ENCODE data around the gene MAPRE2. TPM values are rescaled to one million over a fixed set of nuclear protein-coding genes. Genes with fewer than 3 reads are reported as not detected.

Gene MAPRE2
- polyA plus RNA-seq, 4 donors = 21.7 to 37.9 (median 32.2) TPM

GRCh38 chr18:35112696-35113095, 71.5 kb downstream of the MAPRE2 start:
- no peak for DNase-seq (ENCODE audit: low read depth in 4 of 4, low spot score in 3 of 4)

GRCh38 chr18:35114305-35114704, 73.1 kb downstream of the MAPRE2 start:
- DNase-seq (ENCODE audit: low read depth in 4 of 4, low spot score in 3 of 4) = no peak

- DNase-seq (ENCODE audit: low read depth in 4 of 4, low spot score in 3 of 4) = no peak
These were observed 75.6 kb downstream of the MAPRE2 start for GRCh38 chr18:35116784-35117318.

DNA sequence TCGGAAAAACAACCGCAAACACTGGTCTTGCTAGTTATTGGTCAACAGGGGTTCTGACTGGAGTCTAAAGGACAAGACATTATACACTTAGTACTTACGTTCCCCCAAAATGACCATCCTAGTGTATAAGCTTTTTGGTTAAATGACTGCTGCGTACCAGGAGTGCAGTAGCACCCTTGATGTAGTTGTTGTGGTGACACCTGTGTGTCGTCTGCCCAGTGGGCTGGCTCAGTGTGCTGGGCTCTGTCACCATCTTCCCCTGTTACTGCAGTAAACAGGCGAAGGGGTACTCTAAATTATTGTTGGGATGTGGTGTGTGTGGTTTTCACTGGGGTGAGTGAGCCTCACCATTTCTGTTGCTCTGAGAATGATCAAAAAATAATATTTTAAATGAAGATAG, 76.2 kb downstream of the MAPRE2 start:
- no peak for DNase-seq (ENCODE audit: low read depth in 4 of 4, low spot score in 3 of 4)

GRCh38 chr18:35117951-35118411, 76.8 kb downstream of the MAPRE2 start:
- no peak for DNase-seq (ENCODE audit: low read depth in 4 of 4, low spot score in 3 of 4)

GRCh38 chr18:35118641-35119040, 77.4 kb downstream of the MAPRE2 start:
- DNase-seq (ENCODE audit: low read depth in 4 of 4, low spot score in 3 of 4) = no peak

DNA sequence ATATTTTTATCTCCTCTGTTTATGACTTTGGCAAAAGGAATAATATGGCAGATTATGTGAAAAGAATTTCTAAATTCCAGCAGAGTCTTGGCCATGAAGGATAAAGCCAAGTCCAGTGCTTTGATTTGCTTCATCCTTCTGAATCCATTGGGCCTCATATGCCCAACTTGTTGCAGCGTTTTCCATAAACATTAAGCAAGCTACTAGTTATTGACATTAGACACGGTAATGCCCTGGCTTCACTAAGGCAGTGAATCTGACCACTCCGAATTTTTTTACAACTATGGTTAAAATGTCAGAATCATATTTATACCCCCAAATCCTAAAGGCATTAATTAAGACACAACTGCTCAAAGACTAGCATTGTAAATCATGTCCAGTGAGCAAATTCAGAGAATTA, 79.8 kb downstream of the MAPRE2 start:
- DNase-seq (ENCODE audit: low read depth in 4 of 4, low spot score in 3 of 4) = no peak

- DNase-seq (ENCODE audit: low read depth in 4 of 4, low spot score in 3 of 4) = no peak
These were observed 80.3 kb downstream of the MAPRE2 start for GRCh38 chr18:35121531-35121930.

GRCh38 chr18:35122586-35123224, 81.5 kb downstream of the MAPRE2 start:
- no peak for DNase-seq (ENCODE audit: low read depth in 4 of 4, low spot score in 3 of 4)

GRCh38 chr18:35123811-35124210, 82.6 kb downstream of the MAPRE2 start:
- no peak for DNase-seq (ENCODE audit: low read depth in 4 of 4, low spot score in 3 of 4)

- DNase-seq (ENCODE audit: low read depth in 4 of 4, low spot score in 3 of 4) = no peak
These were observed 86.0 kb downstream of the MAPRE2 start for GRCh38 chr18:35127201-35127600.

- DNase-seq (ENCODE audit: low read depth in 4 of 4, low spot score in 3 of 4) = no peak
These were observed 87.5 kb downstream of the MAPRE2 start for GRCh38 chr18:35128675-35129074.

DNA sequence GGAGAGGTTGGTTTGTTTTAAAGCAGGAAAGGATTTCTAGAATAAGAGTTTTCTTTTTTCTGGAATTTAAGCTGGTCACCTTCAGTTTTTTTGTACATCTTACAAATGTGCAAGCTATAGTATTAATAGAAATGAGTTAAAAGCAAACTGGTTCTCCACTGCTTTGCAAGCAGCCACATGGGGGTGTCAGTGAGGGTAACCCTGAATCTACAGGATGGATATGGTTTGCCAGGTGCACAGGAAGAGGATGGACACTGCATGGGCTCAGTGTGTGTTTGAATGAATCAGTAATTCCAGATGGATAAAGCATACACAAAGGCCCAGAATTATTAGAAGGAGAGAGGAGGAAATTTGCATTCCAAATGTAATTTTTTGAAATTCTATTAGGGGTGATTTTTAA, 89.0 kb downstream of the MAPRE2 start:
- DNase-seq (ENCODE audit: low read depth in 4 of 4, low spot score in 3 of 4) = no peak

- DNase-seq (ENCODE audit: low read depth in 4 of 4, low spot score in 3 of 4) = no peak
These were observed 90.3 kb downstream of the MAPRE2 start for GRCh38 chr18:35131387-35132020.

DNA sequence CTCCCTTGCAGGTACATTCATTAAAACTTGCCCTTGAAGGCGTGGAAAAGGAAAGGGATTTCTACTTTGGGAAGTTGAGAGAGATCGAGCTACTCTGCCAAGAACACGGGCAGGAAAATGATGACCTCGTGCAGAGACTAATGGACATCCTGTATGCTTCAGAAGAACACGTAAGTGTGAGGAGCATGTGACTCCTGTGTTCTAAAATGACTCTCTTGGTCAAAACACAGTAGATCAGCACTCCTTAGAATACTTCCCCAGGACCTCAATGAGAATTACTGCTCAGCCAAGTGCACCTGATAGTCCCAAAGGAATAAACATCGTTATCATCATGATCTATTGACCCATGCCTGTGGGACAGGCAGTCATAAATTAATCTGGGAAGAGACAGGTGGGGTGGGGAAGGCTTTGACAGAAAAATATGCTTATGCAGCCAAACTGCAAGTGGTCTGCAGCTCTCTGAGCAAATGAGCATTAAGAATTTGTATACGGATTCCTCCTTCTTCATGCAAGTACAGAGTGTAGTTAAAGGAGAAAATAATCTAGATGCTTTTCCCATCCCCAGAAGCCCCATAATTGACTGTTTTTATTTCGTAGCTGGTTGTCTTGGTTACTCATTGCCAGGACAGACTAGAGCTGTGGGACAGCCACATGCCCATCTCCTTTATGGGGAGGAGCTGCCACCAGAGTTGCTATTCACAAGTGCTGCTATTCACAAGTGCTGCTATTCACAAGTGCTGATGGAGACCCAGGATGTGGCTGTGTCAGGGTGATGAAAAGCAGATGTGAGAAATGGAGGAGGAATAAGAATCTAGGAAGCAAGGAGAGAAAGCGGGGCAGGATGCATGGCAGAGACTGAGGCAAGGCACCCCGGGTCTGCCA, 91.0 kb downstream of the MAPRE2 start:
- DNase-seq (ENCODE audit: low read depth in 4 of 4, low spot score in 3 of 4) = no peak

DNA sequence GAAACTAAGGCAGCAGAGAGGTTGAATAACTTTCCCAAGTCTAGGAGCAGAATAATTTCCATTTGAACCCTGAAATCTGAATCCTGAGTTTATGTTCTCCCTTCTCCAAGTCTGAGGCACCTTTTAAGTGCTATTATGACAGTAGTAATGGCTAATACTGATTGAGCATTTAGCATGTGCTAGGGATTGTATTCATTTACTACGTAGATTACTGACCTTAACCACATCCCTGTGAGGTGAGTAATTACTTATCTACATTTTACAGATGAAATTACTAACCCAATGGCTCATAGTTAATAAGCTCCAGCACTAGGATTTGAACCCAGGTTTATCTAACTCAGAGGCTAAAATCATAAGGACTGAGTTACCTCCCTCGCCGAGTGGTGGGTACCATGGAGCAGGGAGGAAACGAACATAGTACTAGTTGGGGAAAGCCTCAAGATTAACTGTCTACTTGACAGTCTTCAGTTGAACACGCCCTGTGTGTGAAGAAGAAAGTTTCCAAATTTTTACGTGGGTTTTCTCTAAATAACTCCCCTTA, 93.0 kb downstream of the MAPRE2 start:
- no peak for DNase-seq (ENCODE audit: low read depth in 4 of 4, low spot score in 3 of 4)

DNA sequence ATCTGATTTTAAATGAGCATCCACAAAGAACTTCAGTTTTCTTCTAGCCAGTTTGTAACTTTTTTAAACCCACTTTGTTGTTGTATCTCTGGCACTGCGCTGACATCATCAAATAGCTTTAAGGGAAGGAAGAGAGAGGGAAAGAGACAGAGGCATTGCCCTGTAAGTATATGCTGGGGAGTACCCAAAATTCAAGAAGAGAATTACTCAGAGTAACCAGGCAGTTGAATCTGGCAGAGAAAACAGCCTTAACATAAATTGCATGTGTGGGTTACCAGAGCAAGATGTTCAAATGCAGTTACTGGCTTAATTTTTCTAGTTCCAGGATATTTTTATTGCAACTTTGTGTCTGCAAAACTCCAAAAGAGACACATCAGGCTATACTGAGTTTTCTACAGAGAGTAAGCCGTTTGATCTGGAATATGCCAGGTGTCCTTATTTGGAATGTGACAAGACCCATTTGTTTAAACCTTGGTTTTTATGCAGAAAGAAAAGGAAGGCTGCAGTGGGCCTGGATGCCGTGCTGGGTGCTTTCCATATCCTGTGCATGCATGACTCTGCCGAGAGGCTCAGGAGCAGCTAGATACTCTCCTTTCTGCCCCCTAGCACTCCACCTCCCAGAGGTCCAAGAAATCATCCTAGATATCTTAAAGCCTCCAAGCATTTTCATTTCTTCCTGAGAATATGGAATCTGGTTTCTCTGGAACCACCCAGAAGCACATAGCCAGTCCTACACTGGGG, 93.7 kb downstream of the MAPRE2 start:
- no peak for DNase-seq (ENCODE audit: low read depth in 4 of 4, low spot score in 3 of 4)

DNA sequence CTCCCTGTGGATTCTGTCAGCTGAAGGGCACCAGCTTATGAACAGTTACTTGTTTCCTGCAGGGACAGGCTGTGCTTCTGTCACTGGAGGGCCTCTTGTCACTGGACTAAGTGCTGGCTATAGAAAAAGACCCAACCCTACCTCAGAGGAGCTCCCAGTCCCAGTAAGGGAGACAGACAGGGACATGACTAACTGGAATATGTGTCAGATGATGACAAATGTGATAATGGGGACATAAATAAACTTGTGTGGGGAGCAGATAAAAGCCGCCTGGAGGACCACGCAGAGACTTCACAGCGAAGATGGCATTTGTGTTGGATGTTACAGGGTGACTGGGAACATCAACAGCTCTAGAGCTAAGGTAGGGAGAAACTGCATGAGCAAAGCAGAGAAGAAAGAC, 95.0 kb downstream of the MAPRE2 start:
- DNase-seq (ENCODE audit: low read depth in 4 of 4, low spot score in 3 of 4) = no peak

- DNase-seq (ENCODE audit: low read depth in 4 of 4, low spot score in 3 of 4) = no peak
These were observed 95.7 kb downstream of the MAPRE2 start for GRCh38 chr18:35136885-35137284.

GRCh38 chr18:35137632-35138031, 96.4 kb downstream of the MAPRE2 start:
- DNase-seq (ENCODE audit: low read depth in 4 of 4, low spot score in 3 of 4) = no peak
